ENCODE results near the gene PCDHGA7.
A peak's percentile ranks its signal among the peaks of the same experiment; 100 is the strongest.
"Not testable (repeated sequence)": the region's sequence is repeated elsewhere in the genome, so short reads cannot be mapped to it uniquely, and the experiment has no call there.

PCDHGA7 gene

GRCh38 chr5:141402553-141403243 is 20.2 kb downstream of the PCDHGA7 start, which contains the start of gene PCDHGA9:
PCDHGA9 (plus strand) TSS chr5:141402778; CDS start chr5:141402953, 175 bp downstream.
- no peak for DNase-seq

GRCh38 chr5:141403387-141403786 is 20.8 kb downstream of the PCDHGA7 start:
- no peak for DNase-seq

- DNase-seq = not testable (repeated sequence)
These were observed 25.4 kb downstream of the PCDHGA7 start, which contains the start of gene PCDHGB6 for GRCh38 chr5:141407790-141408505. PCDHGB6 (plus strand) TSS chr5:141408021; CDS start chr5:141408203, 182 bp downstream.

DNA sequence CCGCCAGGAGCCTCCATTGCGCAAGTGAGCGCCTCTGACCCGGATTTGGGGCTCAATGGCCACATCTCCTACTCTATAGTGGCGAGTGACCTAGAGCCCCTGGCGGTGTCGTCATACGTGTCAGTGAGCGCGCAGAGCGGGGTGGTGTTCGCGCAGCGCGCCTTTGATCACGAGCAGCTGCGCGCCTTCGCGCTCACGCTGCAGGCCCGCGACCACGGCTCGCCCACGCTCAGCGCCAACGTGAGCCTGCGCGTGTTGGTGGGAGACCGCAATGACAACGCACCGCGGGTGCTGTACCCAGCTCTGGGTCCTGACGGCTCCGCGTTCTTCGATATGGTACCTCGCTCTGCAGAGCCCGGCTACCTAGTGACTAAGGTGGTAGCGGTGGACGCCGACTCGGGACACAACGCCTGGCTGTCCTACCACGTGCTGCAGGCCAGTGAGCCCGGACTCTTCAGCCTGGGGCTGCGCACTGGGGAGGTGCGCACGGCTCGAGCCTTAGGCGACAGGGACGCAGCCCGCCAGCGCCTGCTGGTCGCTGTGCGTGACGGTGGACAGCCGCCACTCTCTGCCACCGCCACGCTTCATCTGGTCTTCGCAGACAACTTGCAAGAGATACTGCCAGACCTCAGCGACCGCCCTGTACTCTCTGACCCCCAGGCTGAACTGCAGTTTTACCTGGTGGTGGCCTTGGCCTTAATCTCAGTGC is 27.2 kb downstream of the PCDHGA7 start:
- no peak for DNase-seq

DNA sequence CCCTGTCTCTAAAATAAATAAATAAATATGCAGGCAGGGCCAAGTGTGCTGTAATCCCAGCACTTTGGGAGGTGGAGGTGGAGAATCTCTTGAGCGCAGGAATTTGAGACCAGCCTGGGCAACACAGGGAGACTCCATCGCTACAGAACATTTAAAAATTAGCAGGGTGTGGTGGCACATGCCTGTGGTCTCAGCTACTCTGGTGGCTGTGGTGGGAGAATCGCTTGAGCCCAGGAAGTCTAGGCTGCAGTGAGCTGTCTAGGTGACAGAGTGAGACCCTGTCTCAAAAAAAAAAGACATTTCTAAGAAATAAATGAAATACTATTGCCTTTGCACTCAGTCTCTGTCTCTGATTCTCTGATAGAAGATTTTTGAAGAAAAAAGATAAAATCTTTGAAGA is 29.0 kb downstream of the PCDHGA7 start:
- DNase-seq = no peak

- peak; percentile 53 for DNase-seq
These were observed 30.5 kb downstream of the PCDHGA7 start, which contains the start of gene PCDHGA10 for GRCh38 chr5:141412854-141413539. PCDHGA10 (plus strand) TSS chr5:141412987; CDS start chr5:141413176, 189 bp downstream.

GRCh38 chr5:141413540-141414069 is 31.1 kb downstream of the PCDHGA7 start:
- DNase-seq = no peak

GRCh38 chr5:141414548-141415274 is 32.2 kb downstream of the PCDHGA7 start:
- DNase-seq = not testable (repeated sequence)

- not testable (repeated sequence) for DNase-seq
These were observed 32.7 kb downstream of the PCDHGA7 start for GRCh38 chr5:141415275-141415618.

DNA sequence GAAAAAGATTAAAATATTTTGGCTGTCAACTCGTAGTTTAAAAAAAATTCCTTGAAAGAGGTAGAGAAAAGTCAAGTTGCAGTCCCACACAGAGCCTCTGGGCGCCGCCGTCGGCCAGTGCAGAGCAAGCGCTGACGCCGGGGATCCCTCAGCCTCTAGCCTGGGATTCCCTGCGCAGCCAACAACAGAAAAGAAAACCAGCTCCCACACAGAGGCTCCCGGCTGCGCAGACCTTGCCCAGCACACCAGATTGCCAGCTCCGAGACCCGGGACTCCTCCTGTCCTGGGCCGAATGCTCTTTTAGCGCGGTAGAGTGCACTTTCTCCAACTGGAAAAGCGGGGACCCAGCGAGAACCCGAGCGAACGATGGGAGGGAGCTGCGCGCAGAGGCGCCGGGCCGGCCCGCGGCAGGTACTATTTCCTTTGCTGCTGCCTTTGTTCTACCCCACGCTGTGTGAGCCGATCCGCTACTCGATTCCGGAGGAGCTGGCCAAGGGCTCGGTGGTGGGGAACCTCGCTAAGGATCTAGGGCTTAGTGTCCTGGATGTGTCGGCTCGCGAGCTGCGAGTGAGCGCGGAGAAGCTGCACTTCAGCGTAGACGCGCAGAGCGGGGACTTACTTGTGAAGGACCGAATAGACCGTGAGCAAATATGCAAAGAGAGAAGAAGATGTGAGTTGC is 35.1 kb downstream of the PCDHGA7 start, which contains the start of gene PCDHGB7:
TSS of gene PCDHGB7 (plus strand) at position 184 of the 679 bp plus-strand sequence. CDS start at position 367, 183 bp downstream.
- peak; percentile 17 for DNase-seq

GRCh38 chr5:141419074-141419880 is 36.7 kb downstream of the PCDHGA7 start:
- no peak for DNase-seq

DNA sequence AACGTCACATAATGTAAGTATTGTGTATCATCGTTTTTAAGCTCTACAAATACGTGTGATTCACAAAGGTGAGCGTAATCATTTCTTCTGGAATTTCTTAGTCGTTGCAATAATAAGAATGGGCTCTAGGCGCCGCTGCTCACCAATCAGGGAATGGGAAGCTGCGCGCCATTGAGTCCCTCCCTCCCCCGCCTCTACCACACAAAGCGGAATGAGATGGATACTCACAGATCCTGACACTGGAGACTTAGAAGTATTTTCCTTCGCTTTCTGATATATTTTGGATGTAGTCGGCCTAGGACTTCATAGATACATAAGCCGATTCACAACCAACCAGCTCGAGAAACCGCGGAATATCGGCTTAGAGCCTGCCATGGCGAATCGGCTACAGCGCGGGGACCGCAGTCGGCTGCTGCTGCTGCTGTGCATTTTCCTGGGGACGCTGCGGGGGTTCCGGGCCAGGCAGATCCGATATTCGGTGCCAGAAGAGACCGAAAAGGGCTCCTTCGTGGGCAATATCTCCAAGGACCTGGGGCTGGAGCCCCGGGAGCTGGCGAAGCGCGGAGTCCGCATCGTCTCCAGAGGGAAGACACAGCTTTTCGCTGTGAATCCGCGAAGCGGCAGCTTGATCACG is 38.4 kb downstream of the PCDHGA7 start, which contains the start of gene PCDHGA11:
TSS of gene PCDHGA11 (plus strand) at position 197 of the 634 bp plus-strand sequence. CDS start at position 374, 177 bp downstream.
- DNase-seq = peak; percentile 36

DNA sequence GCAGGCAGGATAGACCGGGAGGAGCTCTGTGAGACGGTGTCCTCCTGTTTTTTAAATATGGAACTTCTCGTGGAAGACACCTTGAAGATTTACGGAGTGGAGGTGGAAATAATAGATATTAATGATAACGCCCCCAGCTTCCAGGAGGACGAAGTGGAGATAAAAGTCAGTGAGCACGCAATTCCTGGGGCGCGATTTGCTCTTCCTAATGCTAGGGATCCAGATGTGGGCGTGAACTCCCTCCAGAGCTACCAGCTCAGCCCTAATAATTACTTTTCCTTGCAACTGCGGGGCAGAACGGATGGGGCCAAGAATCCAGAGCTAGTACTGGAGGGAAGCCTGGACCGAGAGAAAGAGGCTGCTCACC is 38.9 kb downstream of the PCDHGA7 start:
- DNase-seq = no peak

DNA sequence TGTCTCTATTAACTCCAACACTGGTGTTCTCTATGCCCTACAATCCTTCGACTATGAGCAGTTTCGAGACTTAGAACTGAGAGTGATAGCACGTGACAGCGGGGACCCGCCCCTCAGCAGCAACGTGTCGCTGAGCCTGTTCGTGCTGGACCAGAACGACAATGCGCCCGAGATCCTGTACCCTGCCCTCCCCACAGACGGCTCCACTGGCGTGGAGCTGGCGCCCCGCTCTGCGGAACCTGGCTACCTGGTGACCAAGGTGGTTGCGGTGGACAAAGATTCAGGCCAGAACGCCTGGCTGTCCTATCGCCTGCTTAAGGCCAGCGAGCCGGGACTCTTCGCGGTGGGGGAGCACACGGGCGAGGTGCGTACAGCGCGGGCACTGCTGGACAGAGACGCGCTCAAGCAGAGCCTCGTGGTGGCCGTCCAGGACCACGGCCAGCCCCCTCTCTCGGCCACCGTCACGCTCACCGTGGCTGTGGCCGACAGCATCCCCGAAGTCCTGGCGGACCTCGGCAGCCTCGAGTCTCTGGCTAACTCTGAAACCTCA is 40.3 kb downstream of the PCDHGA7 start:
- no peak for DNase-seq

DNA sequence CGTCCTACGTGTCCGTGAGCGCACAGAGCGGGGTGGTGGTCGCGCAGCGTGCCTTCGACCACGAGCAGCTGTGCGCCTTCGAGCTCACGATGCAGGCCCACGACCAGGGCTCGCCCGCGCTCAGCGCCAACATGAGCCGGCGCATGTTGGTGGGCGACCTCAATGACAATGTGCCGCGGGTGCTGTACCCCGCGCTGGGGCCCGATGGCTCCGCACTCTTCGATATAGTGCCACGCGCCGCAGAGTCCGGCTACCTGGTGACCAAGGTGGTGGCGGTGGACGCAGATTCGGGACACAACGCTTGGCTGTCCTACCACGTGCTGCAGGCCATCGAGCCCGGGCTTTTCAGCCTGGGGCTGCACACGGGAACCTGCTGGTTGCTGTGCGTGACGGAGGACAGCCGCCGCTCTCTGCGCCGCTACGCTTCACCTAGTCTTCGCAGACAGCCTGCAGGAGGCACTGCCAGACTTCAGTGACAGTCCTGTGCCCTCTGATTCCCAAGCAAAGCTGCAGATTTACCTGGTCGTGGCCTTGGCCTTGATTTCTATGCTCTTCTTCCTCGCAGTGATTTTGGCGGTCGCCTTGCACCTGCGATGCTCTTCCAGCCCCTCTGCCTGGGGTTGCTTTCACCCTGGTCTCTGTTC is 45.4 kb downstream of the PCDHGA7 start:
- no peak for DNase-seq

DNA sequence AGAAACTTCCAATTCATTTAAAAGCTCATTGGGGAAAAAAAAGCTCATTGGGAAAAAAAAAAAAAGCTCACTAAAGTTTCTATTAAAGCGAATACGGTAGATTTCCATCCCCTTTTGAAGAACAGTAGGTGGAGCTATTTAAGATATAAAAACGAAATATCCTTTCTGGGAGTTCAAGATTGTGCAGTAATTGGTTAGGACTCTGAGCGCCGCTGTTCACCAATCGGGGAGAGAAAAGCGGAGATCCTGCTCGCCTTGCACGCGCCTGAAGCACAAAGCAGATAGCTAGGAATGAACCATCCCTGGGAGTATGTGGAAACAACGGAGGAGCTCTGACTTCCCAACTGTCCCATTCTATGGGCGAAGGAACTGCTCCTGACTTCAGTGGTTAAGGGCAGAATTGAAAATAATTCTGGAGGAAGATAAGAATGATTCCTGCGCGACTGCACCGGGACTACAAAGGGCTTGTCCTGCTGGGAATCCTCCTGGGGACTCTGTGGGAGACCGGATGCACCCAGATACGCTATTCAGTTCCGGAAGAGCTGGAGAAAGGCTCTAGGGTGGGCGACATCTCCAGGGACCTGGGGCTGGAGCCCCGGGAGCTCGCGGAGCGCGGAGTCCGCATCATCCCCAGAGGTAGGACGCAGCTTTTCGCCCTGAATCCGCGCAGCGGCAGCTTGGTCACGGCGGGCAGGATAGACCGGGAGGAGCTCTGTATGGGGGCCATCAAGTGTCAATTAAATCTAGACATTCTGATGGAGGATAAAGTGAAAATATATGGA is 48.0 kb downstream of the PCDHGA7 start, which contains the start of gene PCDHGA12:
TSS of gene PCDHGA12 (plus strand) at position 176 of the 782 bp plus-strand sequence. CDS start at position 429, 253 bp downstream.
- no peak for DNase-seq

DNA sequence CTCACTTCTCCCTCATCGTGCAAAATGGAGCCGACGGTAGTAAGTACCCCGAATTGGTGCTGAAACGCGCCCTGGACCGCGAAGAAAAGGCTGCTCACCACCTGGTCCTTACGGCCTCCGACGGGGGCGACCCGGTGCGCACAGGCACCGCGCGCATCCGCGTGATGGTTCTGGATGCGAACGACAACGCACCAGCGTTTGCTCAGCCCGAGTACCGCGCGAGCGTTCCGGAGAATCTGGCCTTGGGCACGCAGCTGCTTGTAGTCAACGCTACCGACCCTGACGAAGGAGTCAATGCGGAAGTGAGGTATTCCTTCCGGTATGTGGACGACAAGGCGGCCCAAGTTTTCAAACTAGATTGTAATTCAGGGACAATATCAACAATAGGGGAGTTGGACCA is 48.7 kb downstream of the PCDHGA7 start:
- no peak for DNase-seq

- not testable (repeated sequence) for DNase-seq
These were observed 49.8 kb downstream of the PCDHGA7 start for GRCh38 chr5:141432308-141432707.
